HepG2 (cell line): ENCODE data around the gene GABRR3. TPM values are rescaled to one million over a fixed set of nuclear protein-coding genes. Genes with fewer than 3 reads are reported as not detected.

Experiments used
- ARID5B ChIP-seq: IDR thresholded peaks from 2 replicates; pipeline ENCODE4 v1.4.0; 2020; ENCODE audit warnings: mild to moderate bottlenecking, missing genetic modification reagents
- ATAD3A ChIP-seq: sonication (generic); formaldehyde crosslinking; IDR thresholded peaks from 2 replicates; pipeline ENCODE4 v1.4.0; 2020; ENCODE audit warnings: missing genetic modification reagents
- ATF5 ChIP-seq: sonication (generic); formaldehyde crosslinking; IDR thresholded peaks from 2 replicates; pipeline ENCODE4 v1.4.0; 2020; ENCODE audit warnings: mild to moderate bottlenecking, low read depth, missing genetic modification reagents
- CEBPZ ChIP-seq: IDR thresholded peaks from 2 replicates; pipeline ENCODE4 v1.6.1; 2012; ENCODE audit warnings: low read length, improper control_type of control experiment
- MNT ChIP-seq: fragments of 450-650 bp; IDR thresholded peaks from 2 replicates; pipeline ENCODE4 v1.6.1; 2016
- polyA plus RNA-seq, 8 experiments: library from polyadenylated mRNA; depleted of rRNA in 3 of 8; stranded (reverse) in 7 of 8; unstranded in 1 of 8; fragments of >200 nt; fragmentation: Illumina TruSeq in 4 of 8; extraction: Trizol in 4 of 8; gene quantifications; 2 replicates each; pipeline versions ENCODE4 v1.2.1 to v1.2.3, GENCODE V29; 2011 to 2016; ENCODE audit warnings: low read depth in 4 of 8, missing spikeins in 1 of 8, mixed read lengths in 1 of 8; ENCODE audit not compliant: insufficient read depth in 1 of 8
- total RNA-seq, 5 experiments: library from RNA; depleted of rRNA; stranded (reverse); fragments of >200 nt; fragmentation: Illumina TruSeq; extraction: Trizol; gene quantifications; 2 replicates each; pipeline ENCODE4 v1.2.3, GENCODE V29; 2016; ENCODE audit warnings: low read depth in 1 of 5
- TF ChIP-seq, protein P1 (sequence below): sonication (generic); formaldehyde crosslinking; IDR thresholded peaks from 2 replicates; pipeline ENCODE4 v1.4.0; 2020; ENCODE audit warnings: missing genetic modification reagents
- TF ChIP-seq, protein P2 (sequence below): sonication (generic); formaldehyde crosslinking; IDR thresholded peaks from 2 replicates; pipeline ENCODE4 v1.5.0; 2020; ENCODE audit warnings: missing genetic modification reagents, mild to moderate bottlenecking, borderline replicate concordance
- TF ChIP-seq, protein P3 (sequence below): sonication (generic); formaldehyde crosslinking; IDR thresholded peaks from 2 replicates; pipeline ENCODE4 v1.9.0; 2022; ENCODE audit warnings: missing genetic modification reagents, mild to moderate bottlenecking, borderline replicate concordance
- TF ChIP-seq, protein P4 (sequence below): sonication (generic); formaldehyde crosslinking; IDR thresholded peaks from 2 replicates; pipeline ENCODE4 v1.5.1; 2020; ENCODE audit warnings: mild to moderate bottlenecking, missing genetic modification reagents, borderline replicate concordance

Gene GABRR3
- total and polyA plus RNA-seq, 2 of the 13 experiments (the other 11 are each of a cell fraction or from before 2014, with no cell fraction given): 0.42 to 0.83 TPM

GRCh38 chr3:97971679-97972567, 63.2 kb downstream of the GABRR3 start, which contains the start of gene RIOX2 (continued):
- TF ChIP-seq MNT (peak; percentile 67), ATF5 (CRISPR knock-in tag) (no peak), ARID5B (peak; percentile 43; the same call in 1 of the 2 replicates), CEBPZ (no peak), ATAD3A (CRISPR knock-in tag) (no peak)
- TF ChIP-seq, protein P1, sequence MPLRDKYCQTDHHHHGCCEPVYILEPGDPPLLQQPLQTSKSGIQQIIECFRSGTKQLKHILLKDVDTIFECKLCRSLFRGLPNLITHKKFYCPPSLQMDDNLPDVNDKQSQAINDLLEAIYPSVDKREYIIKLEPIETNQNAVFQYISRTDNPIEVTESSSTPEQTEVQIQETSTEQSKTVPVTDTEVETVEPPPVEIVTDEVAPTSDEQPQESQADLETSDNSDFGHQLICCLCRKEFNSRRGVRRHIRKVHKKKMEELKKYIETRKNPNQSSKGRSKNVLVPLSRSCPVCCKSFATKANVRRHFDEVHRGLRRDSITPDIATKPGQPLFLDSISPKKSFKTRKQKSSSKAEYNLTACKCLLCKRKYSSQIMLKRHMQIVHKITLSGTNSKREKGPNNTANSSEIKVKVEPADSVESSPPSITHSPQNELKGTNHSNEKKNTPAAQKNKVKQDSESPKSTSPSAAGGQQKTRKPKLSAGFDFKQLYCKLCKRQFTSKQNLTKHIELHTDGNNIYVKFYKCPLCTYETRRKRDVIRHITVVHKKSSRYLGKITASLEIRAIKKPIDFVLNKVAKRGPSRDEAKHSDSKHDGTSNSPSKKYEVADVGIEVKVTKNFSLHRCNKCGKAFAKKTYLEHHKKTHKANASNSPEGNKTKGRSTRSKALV (CRISPR knock-in tag): no peak
- TF ChIP-seq, protein P2, sequence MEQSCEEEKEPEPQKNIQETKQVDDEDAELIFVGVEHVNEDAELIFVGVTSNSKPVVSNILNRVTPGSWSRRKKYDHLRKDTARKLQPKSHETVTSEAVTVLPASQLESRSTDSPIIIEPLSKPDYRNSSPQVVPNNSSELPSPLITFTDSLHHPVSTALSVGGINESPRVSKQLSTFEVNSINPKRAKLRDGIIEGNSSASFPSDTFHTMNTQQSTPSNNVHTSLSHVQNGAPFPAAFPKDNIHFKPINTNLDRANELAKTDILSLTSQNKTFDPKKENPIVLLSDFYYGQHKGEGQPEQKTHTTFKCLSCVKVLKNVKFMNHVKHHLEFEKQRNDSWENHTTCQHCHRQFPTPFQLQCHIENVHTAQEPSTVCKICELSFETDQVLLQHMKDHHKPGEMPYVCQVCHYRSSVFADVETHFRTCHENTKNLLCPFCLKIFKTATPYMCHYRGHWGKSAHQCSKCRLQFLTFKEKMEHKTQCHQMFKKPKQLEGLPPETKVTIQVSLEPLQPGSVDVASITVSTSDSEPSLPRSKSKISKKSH (CRISPR knock-in tag): no peak
- TF ChIP-seq, protein P3, sequence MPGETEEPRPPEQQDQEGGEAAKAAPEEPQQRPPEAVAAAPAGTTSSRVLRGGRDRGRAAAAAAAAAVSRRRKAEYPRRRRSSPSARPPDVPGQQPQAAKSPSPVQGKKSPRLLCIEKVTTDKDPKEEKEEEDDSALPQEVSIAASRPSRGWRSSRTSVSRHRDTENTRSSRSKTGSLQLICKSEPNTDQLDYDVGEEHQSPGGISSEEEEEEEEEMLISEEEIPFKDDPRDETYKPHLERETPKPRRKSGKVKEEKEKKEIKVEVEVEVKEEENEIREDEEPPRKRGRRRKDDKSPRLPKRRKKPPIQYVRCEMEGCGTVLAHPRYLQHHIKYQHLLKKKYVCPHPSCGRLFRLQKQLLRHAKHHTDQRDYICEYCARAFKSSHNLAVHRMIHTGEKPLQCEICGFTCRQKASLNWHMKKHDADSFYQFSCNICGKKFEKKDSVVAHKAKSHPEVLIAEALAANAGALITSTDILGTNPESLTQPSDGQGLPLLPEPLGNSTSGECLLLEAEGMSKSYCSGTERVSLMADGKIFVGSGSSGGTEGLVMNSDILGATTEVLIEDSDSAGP (CRISPR knock-in tag): peak; percentile 65; the same call in 1 of the 2 replicates
- TF ChIP-seq, protein P4, sequence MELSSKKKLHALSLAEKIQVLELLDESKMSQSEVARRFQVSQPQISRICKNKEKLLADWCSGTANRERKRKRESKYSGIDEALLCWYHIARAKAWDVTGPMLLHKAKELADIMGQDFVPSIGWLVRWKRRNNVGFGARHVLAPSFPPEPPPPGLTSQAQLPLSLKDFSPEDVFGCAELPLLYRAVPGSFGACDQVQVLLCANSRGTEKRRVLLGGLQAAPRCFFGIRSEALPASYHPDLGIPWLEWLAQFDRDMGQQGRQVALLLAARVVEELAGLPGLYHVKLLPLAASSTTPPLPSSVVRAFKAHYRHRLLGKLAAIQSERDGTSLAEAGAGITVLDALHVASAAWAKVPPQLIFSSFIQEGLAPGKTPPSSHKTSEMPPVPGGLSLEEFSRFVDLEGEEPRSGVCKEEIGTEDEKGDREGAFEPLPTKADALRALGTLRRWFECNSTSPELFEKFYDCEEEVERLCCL (CRISPR knock-in tag): no peak
